Stimulated activated CD4-positive, alpha-beta T cell treated with anti-CD3 and anti-CD28 coated beads, Interleukin-2, amount 100 ng/mL, for 4 hours (primary cell): Measurements from ENCODE around the gene KRTAP5-1.

Experiments
- DNase-seq: peaks from one replicate; pipeline ENCODE4 v3.0.0-alpha.2; 2020; ENCODE audit warnings: low read depth

Gene KRTAP5-1

GRCh38 chr11:1544536-1544935, 40.5 kb downstream of the KRTAP5-1 start:
- DNase-seq = no peak

GRCh38 chr11:1543606-1544263, 41.3 kb downstream of the KRTAP5-1 start:
- no peak for DNase-seq

GRCh38 chr11:1542267-1542666, 42.8 kb downstream of the KRTAP5-1 start:
- no peak for DNase-seq

GRCh38 chr11:1541474-1542204, 43.4 kb downstream of the KRTAP5-1 start:
- no peak for DNase-seq

- DNase-seq = no peak
Measured at GRCh38 chr11:1540074-1540473, 45.0 kb downstream of the KRTAP5-1 start.

GRCh38 chr11:1538153-1538552, 46.9 kb downstream of the KRTAP5-1 start:
- DNase-seq = no peak

- no peak for DNase-seq
Measured at GRCh38 chr11:1536065-1536843, 48.8 kb downstream of the KRTAP5-1 start.

- DNase-seq = no peak
Measured at GRCh38 chr11:1534682-1535081, 50.4 kb downstream of the KRTAP5-1 start.
